ENCODE measurements around the gene ALDH1A2. TPM values are rescaled to one million over a fixed set of nuclear protein-coding genes. Genes with fewer than 3 reads are reported as not detected.

The ALDH1A2 gene
- polyA plus RNA-seq, 1 donor from 2014 or later, result 0.24 TPM

- Histone ChIP-seq H3K79me2 (replicated peaks; ENCODE audit: insufficient read depth, low read length) (no peaks in the 10 kb centered on the region), H3F3A (ENCODE audit: insufficient read depth, low read length, poor library complexity, severe bottlenecking) (no peaks in the 10 kb centered on the region), H3K4me2 (ENCODE audit: low read length) (no peak overlapping the region), H3K27ac (ENCODE audit: low read length) (no peak overlapping the region), H3K4me3 (ENCODE audit: low read length) (no peak overlapping the region), H3K36me3 (ENCODE audit: insufficient read depth, low read length) (no peaks in the 10 kb centered on the region), H4K20me1 (ENCODE audit: insufficient read depth) (no peaks in the 10 kb centered on the region), H3K27me3 (ENCODE audit: insufficient read depth, low read depth, low read length) (peaks cover 20% of the 10 kb centered on the region), H3K9me2 (ENCODE audit: insufficient read depth, low read length) (no peaks in the 10 kb centered on the region), H2AFZ (ENCODE audit: low read depth, low read length) (no peak overlapping the region), H3K9me3 (ENCODE audit: low read length) (no peaks in the 10 kb centered on the region), H3K9ac (ENCODE audit: low read length) (no peak overlapping the region)
- TF ChIP-seq SMC3 (conservative IDR thresholded peaks at IDR 0.05; ENCODE audit: poor library complexity) (peak; percentile 48), EP300 (conservative IDR thresholded peaks at IDR 0.05; ENCODE audit: poor library complexity, severe bottlenecking) (no peak)
- TF ChIP-seq, protein P1, sequence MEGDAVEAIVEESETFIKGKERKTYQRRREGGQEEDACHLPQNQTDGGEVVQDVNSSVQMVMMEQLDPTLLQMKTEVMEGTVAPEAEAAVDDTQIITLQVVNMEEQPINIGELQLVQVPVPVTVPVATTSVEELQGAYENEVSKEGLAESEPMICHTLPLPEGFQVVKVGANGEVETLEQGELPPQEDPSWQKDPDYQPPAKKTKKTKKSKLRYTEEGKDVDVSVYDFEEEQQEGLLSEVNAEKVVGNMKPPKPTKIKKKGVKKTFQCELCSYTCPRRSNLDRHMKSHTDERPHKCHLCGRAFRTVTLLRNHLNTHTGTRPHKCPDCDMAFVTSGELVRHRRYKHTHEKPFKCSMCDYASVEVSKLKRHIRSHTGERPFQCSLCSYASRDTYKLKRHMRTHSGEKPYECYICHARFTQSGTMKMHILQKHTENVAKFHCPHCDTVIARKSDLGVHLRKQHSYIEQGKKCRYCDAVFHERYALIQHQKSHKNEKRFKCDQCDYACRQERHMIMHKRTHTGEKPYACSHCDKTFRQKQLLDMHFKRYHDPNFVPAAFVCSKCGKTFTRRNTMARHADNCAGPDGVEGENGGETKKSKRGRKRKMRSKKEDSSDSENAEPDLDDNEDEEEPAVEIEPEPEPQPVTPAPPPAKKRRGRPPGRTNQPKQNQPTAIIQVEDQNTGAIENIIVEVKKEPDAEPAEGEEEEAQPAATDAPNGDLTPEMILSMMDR (IDR thresholded peaks at IDR 0.05; ENCODE audit: poor library complexity, severe bottlenecking), result peak; percentile 48
Observed at GRCh38 chr15:58043192-58043903, 22.2 kb downstream of the ALDH1A2 start.

DNA sequence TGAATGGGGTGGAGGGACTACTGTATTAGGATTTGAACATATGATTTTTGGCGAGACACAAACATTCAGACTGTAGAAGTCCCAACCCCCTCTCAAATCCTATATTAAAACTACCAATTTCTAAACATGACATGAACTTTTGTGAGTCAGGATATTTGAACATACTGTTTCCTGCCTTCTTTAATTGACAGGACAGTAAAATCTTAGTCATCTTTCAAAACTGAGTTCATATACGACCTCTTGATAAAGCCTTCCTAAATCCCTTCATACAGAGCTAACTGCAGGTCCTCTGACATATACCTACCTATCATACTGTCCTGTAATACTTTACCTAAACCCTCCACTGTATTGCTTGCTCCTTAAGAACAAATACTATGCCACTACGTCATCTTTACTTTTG is 23.5 kb downstream of the ALDH1A2 start:
- no peaks in the 10 kb centered on the region for H3K9me2 ChIP-seq (ENCODE audit: insufficient read depth, low read length)
- H4K20me1 ChIP-seq (ENCODE audit: insufficient read depth), result no peaks in the 10 kb centered on the region
- peaks cover 8% of the 10 kb centered on the region for H3K27me3 ChIP-seq (ENCODE audit: insufficient read depth, low read depth, low read length)
- no peak overlapping the region for H3K4me2 ChIP-seq (ENCODE audit: low read length)
- H3F3A ChIP-seq (ENCODE audit: insufficient read depth, low read length, poor library complexity, severe bottlenecking), result no peaks in the 10 kb centered on the region
- no peaks in the 10 kb centered on the region for H3K79me2 ChIP-seq (replicated peaks; ENCODE audit: insufficient read depth, low read length)
- TF ChIP-seq EP300 (conservative IDR thresholded peaks at IDR 0.05; ENCODE audit: poor library complexity, severe bottlenecking), result no peak
- no peak for TF ChIP-seq MXI1 (conservative IDR thresholded peaks at IDR 0.05; ENCODE audit: poor library complexity, severe bottlenecking)
- no peak for TF ChIP-seq TAF1 (IDR thresholded peaks at IDR 0.05; ENCODE audit: low read depth)
- TF ChIP-seq EZH2 (IDR thresholded peaks at IDR 0.05; ENCODE audit: borderline replicate concordance, insufficient read depth, low read length, poor library complexity, severe bottlenecking), result no peak
- TF ChIP-seq RAD21 (conservative IDR thresholded peaks at IDR 0.05), result no peak
- TF ChIP-seq, protein P1 (IDR thresholded peaks at IDR 0.05; ENCODE audit: poor library complexity, severe bottlenecking), result no peak
- TF ChIP-seq, protein P2, sequence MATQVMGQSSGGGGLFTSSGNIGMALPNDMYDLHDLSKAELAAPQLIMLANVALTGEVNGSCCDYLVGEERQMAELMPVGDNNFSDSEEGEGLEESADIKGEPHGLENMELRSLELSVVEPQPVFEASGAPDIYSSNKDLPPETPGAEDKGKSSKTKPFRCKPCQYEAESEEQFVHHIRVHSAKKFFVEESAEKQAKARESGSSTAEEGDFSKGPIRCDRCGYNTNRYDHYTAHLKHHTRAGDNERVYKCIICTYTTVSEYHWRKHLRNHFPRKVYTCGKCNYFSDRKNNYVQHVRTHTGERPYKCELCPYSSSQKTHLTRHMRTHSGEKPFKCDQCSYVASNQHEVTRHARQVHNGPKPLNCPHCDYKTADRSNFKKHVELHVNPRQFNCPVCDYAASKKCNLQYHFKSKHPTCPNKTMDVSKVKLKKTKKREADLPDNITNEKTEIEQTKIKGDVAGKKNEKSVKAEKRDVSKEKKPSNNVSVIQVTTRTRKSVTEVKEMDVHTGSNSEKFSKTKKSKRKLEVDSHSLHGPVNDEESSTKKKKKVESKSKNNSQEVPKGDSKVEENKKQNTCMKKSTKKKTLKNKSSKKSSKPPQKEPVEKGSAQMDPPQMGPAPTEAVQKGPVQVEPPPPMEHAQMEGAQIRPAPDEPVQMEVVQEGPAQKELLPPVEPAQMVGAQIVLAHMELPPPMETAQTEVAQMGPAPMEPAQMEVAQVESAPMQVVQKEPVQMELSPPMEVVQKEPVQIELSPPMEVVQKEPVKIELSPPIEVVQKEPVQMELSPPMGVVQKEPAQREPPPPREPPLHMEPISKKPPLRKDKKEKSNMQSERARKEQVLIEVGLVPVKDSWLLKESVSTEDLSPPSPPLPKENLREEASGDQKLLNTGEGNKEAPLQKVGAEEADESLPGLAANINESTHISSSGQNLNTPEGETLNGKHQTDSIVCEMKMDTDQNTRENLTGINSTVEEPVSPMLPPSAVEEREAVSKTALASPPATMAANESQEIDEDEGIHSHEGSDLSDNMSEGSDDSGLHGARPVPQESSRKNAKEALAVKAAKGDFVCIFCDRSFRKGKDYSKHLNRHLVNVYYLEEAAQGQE (IDR thresholded peaks at IDR 0.05; ENCODE audit: borderline replicate concordance), result no peak
- TF ChIP-seq POLR2AphosphoS5 (IDR thresholded peaks at IDR 0.05), result no peak
- no peak for TF ChIP-seq SMC3 (conservative IDR thresholded peaks at IDR 0.05; ENCODE audit: poor library complexity)
- H3K4me3 ChIP-seq (ENCODE audit: low read length), result no peak overlapping the region
- no peaks in the 10 kb centered on the region for H3K9me3 ChIP-seq (ENCODE audit: low read length)
- no peaks in the 10 kb centered on the region for H3K36me3 ChIP-seq (ENCODE audit: insufficient read depth, low read length)
- no peak overlapping the region for H3K9ac ChIP-seq (ENCODE audit: low read length)
- H3K27ac ChIP-seq (ENCODE audit: low read length), result no peak overlapping the region
- H2AFZ ChIP-seq (ENCODE audit: low read depth, low read length), result no peak overlapping the region

Measured in neural cell (in vitro differentiated cells).